Mesendoderm (in vitro differentiated cells): ENCODE data around the gene TRMT11.

ENCODE experiments used
- DNase-seq: peaks from one replicate; pipeline ENCODE4 v3.0.0; 2013
- H2AK5ac ChIP-seq: 2 replicates; pipeline ENCODE4 v1.6.1; 2013; ENCODE audit warnings: low read length, inconsistent platforms
- H2BK120ac ChIP-seq: 2 replicates; pipeline ENCODE4 v1.6.1; 2013; ENCODE audit warnings: low read depth, mild to moderate bottlenecking, low read length, moderate library complexity, mixed read lengths
- H2BK15ac ChIP-seq: replicated peaks from 2 replicates; pipeline ENCODE4 v1.6.1; 2013; ENCODE audit warnings: low read depth, mild to moderate bottlenecking, moderate library complexity
- H2BK5ac ChIP-seq: 2 replicates; pipeline ENCODE4 v1.6.1; 2013; ENCODE audit warnings: low read length, inconsistent platforms
- H3K18ac ChIP-seq: 2 replicates; pipeline ENCODE4 v1.6.1; 2013; ENCODE audit warnings: mild to moderate bottlenecking, low read length, mixed read lengths
- H3K23ac ChIP-seq: one replicate; pipeline ENCODE4 v1.6.1; 2013; ENCODE audit warnings: low read length
- H3K27ac ChIP-seq: 2 replicates; pipeline ENCODE4 v1.5.1; 2013; ENCODE audit warnings: low read depth, mild to moderate bottlenecking, inconsistent platforms, low read length, moderate library complexity
- H3K27me3 ChIP-seq: 2 replicates; pipeline ENCODE4 v1.6.1; 2013; ENCODE audit warnings: low read length, control low read depth, mild to moderate bottlenecking, inconsistent platforms; ENCODE audit not compliant: insufficient read depth, poor library complexity
- H3K36me3 ChIP-seq: 2 replicates; pipeline ENCODE4 v1.6.1; 2013; ENCODE audit warnings: low read length, inconsistent platforms; ENCODE audit not compliant: control insufficient read depth, insufficient read depth
- H3K4ac ChIP-seq: one replicate; pipeline ENCODE4 v1.6.1; 2013; ENCODE audit warnings: low read depth, mild to moderate bottlenecking, low read length, moderate library complexity
- H3K4me1 ChIP-seq: 2 replicates; pipeline ENCODE4 v1.6.1; 2013; ENCODE audit warnings: low read depth, low read length, inconsistent platforms; ENCODE audit not compliant: control insufficient read depth
- H3K4me2 ChIP-seq: 2 replicates; pipeline ENCODE4 v1.6.1; 2013; ENCODE audit warnings: low read length
- H3K4me3 ChIP-seq: 2 replicates; pipeline ENCODE4 v1.5.1; 2013; ENCODE audit warnings: mild to moderate bottlenecking, low read length
- H3K56ac ChIP-seq: one replicate; pipeline ENCODE4 v1.6.1; 2013; ENCODE audit warnings: low read length
- H3K79me1 ChIP-seq: 2 replicates; pipeline ENCODE4 v1.6.1; 2013; ENCODE audit warnings: low read length, inconsistent platforms
- H3K79me2 ChIP-seq: 2 replicates; pipeline ENCODE4 v1.6.1; 2013; ENCODE audit warnings: mild to moderate bottlenecking, low read length; ENCODE audit not compliant: control insufficient read depth, insufficient read depth
- H3K9ac ChIP-seq: 2 replicates; pipeline ENCODE4 v1.6.1; 2013; ENCODE audit warnings: low read length, inconsistent platforms
- H4K5ac ChIP-seq: one replicate; pipeline ENCODE4 v1.6.1; 2013; ENCODE audit warnings: low read length
- H4K8ac ChIP-seq: one replicate; pipeline ENCODE4 v1.6.1; 2013; ENCODE audit warnings: low read depth, mild to moderate bottlenecking, control low read depth, low read length, moderate library complexity
- WGBS: extraction: QIAGEN DNeasy Blood & Tissue Kit; methylation state at CpG from one replicate; pipeline ENCODE4 v1.1.7; 2013; ENCODE audit warnings: low lambda C conversion rate, missing lambda C conversion rate; ENCODE audit not compliant: insufficient coverage; ENCODE audit errors: extremely low coverage; 5-methylcytosine and 5-hydroxymethylcytosine counted together

The TRMT11 gene

DNA sequence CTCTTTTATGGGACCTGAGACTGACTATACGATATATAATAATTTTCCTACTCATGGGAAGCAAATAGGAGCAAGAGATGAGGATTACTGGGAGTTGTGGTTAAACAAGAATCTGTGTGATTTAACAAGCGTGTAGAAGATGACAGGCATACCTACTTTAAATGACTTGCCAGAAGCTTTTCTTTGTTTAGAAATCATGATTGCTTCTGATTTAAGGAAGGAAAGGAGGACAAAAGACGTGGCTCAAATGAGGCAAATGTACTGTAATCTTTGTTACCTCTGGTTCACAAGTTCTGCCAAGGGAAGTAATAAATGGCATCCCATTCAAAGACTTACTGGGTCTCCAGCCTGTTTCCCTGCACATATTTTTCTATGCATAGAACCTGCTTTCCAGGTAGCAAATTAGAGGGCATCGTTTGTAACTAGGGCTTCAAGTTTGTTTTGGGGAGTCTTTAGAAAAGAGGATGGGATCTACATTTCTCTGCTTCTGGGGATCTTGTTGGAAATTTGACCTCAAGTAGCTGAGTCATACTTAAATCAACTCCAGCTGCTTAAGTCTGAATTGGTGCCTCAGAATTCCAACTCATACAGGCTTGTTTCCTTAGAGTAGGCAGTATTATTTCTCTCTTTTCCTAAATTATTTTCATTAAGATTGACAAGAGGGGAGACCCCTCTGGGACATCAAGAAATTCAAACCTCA, 2.9 kb upstream of the TRMT11 start:
- Histone ChIP-seq H3K4ac (no peak overlapping the region), H2BK15ac (no peak overlapping the region), H3K9ac (no peak overlapping the region), H3K4me2 (no peak overlapping the region), H2BK120ac (no peak overlapping the region), H3K56ac (no peak overlapping the region), H3K23ac (no peak overlapping the region), H2BK5ac (no peak overlapping the region), H3K27ac (no peak overlapping the region), H3K36me3 (no peaks in the 10 kb centered on the region), H4K8ac (no peak overlapping the region), H3K4me1 (peaks cover 10% of the 10 kb centered on the region), H3K79me1 (peaks cover 15% of the 10 kb centered on the region), H3K4me3 (no peak overlapping the region), H3K18ac (no peak overlapping the region), H2AK5ac (no peak overlapping the region), H4K5ac (no peak overlapping the region), H3K79me2 (peaks cover 20% of the 10 kb centered on the region), H3K27me3 (no peaks in the 10 kb centered on the region)
- DNase-seq = no peak
- WGBS = no CpG with 5 or more reads among the region's 4 CpGs

DNA sequence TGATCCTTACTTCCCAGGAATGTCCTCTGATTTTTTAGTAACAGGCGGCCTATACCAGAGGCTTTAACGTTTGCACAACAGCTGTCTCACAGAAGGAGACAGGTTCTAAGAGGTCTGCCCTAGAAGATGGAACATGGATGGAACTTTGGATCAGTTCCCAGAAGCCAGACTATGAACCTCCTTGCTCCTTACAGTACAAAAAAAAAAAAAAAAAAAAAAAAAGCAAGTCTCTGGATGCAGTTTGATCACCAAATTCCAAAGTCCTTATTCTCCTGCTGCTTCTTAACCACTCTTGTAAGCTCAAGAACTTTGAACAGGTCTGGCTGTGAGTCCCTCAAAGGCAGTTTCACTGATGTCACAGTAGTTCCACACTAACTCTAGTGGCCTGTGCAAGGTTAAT, 2.0 kb upstream of the TRMT11 start:
- H3K27ac ChIP-seq = no peak overlapping the region
- no peak overlapping the region for H4K5ac ChIP-seq
- H2BK5ac ChIP-seq = no peak overlapping the region
- no peaks in the 10 kb centered on the region for H3K36me3 ChIP-seq
- peaks cover 13% of the 10 kb centered on the region for H3K4me1 ChIP-seq
- no peak overlapping the region for H3K56ac ChIP-seq
- no peak overlapping the region for H4K8ac ChIP-seq
- no peak overlapping the region for H3K4ac ChIP-seq
- H3K18ac ChIP-seq = no peak overlapping the region
- H3K4me2 ChIP-seq = no peak overlapping the region
- no peak overlapping the region for H3K23ac ChIP-seq
- no peak overlapping the region for H3K9ac ChIP-seq
- WGBS = no CpG with 5 or more reads among the region's 2 CpGs
- H2BK120ac ChIP-seq = no peak overlapping the region
- H3K79me2 ChIP-seq = peaks cover 28% of the 10 kb centered on the region
- H3K27me3 ChIP-seq = no peaks in the 10 kb centered on the region
- H2BK15ac ChIP-seq = no peak overlapping the region
- H2AK5ac ChIP-seq = no peak overlapping the region
- no peak overlapping the region for H3K4me3 ChIP-seq
- no peak for DNase-seq
- H3K79me1 ChIP-seq = peaks cover 16% of the 10 kb centered on the region

DNA sequence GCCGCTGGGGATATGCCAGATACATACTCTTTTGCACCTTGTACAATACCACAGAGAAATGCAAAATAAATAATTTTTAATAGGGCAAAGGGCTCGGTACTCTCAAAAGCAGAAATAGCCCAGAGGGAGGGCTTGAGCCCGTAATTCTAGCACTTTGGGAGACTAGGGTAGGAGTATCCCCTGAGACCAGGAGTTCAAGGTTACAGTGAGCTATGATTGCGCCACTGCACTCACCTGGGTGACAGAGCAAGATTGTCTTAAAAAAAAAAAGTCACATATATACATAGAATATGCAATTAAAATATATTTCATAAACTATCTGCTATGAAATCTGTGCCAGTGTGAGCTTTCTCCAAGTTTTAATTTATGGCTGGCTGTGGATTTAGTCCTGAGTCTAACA, 818 bp upstream of the TRMT11 start:
- no peak overlapping the region for H3K27ac ChIP-seq
- H2AK5ac ChIP-seq = no peak overlapping the region
- H3K79me1 ChIP-seq = peaks cover 16% of the 10 kb centered on the region

DNA sequence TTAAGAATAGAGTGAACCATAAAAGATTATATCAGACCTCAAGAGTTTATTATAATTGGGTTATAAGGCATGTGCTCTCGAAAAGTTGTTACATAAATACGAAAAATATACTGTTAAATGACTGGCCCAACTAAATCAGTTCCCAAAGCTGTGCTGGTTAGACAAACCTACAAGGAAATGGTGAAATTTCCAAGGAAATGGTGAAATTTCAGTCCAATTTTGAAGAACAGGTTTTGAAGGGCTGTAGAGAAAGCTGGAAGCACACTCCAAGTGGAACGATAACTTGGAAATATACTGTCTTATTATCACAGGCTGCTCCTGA, 400 bp upstream of the TRMT11 start:
- peaks cover 14% of the 10 kb centered on the region for H3K4me1 ChIP-seq
- H2BK5ac ChIP-seq = no peak overlapping the region
- peak overlapping the region; percentile 50 for H3K4me3 ChIP-seq
- peaks cover 16% of the 10 kb centered on the region for H3K79me1 ChIP-seq
- no peaks in the 10 kb centered on the region for H3K36me3 ChIP-seq
- H2AK5ac ChIP-seq = no peak overlapping the region
- H3K4ac ChIP-seq = no peak overlapping the region
- H3K4me2 ChIP-seq = peak overlapping the region; percentile 82
- no peak overlapping the region for H3K27ac ChIP-seq
- DNase-seq = no peak
- H2BK15ac ChIP-seq = no peak overlapping the region
- H3K9ac ChIP-seq = peak overlapping the region; percentile 96
- H2BK120ac ChIP-seq = no peak overlapping the region
- H3K23ac ChIP-seq = no peak overlapping the region
- H3K18ac ChIP-seq = no peak overlapping the region
- H4K8ac ChIP-seq = no peak overlapping the region
- H3K56ac ChIP-seq = peak overlapping the region; percentile 99
- H4K5ac ChIP-seq = no peak overlapping the region
- H3K27me3 ChIP-seq = no peaks in the 10 kb centered on the region
- WGBS = no CpG with 5 or more reads among the region's 3 CpGs
- peaks cover 37% of the 10 kb centered on the region for H3K79me2 ChIP-seq

More for the DNA sequence above, 818 bp upstream of the TRMT11 start:
- peaks cover 37% of the 10 kb centered on the region for H3K79me2 ChIP-seq
- no peak overlapping the region for H4K8ac ChIP-seq
- no peak for DNase-seq
- no peak overlapping the region for H2BK5ac ChIP-seq
- H3K4me2 ChIP-seq = no peak overlapping the region
- H3K4me3 ChIP-seq = no peak overlapping the region
- no peak overlapping the region for H3K18ac ChIP-seq
- no CpG with 5 or more reads among the region's 4 CpGs for WGBS
- H3K36me3 ChIP-seq = no peaks in the 10 kb centered on the region
- H3K27me3 ChIP-seq = no peaks in the 10 kb centered on the region
- H3K9ac ChIP-seq = peak overlapping the region; percentile 11
- no peak overlapping the region for H2BK120ac ChIP-seq
- peaks cover 14% of the 10 kb centered on the region for H3K4me1 ChIP-seq
- no peak overlapping the region for H3K23ac ChIP-seq
- no peak overlapping the region for H2BK15ac ChIP-seq
- no peak overlapping the region for H4K5ac ChIP-seq
- peak overlapping the region; percentile 87 for H3K4ac ChIP-seq
- peak overlapping the region; percentile 58 for H3K56ac ChIP-seq

DNA sequence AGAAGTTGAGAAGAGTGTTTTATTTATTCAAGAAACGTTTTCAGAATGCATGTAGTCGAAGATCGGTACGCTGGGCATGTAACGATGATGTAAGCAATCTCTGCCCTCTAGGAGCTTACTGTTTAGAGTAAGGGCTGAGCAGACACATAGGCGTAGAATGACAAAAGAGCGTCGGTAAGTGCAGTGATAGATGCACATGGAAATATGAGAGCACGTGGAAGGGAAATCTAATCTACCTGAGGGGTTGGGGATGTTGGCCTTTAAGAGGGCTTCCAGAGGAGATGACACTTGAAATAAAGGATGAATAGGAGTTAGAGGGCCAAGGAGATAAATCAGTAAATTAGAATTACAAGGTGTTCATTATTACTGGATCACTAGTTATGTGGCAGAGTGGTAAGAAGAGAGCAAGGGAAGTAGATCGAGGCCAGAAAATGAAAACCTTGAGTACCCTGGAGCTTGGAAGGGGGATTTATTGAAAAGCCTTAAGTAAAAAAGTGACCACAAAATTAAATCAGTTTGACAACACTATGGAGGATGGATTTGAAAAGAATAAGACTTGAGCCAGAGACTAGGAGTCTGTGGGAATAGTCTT, 782 bp downstream of the TRMT11 start:
- Histone ChIP-seq H3K27ac (no peak overlapping the region), H4K5ac (no peak overlapping the region), H3K79me2 (peaks cover 46% of the 10 kb centered on the region), H3K18ac (no peak overlapping the region), H3K4me3 (peak overlapping the region; percentile 94), H3K23ac (no peak overlapping the region), H3K4me1 (peaks cover 13% of the 10 kb centered on the region), H3K79me1 (peaks cover 16% of the 10 kb centered on the region), H2BK15ac (no peak overlapping the region), H3K9ac (peak overlapping the region; percentile 96), H3K4ac (no peak overlapping the region), H3K36me3 (no peaks in the 10 kb centered on the region), H2BK5ac (peak overlapping the region; percentile 19), H2BK120ac (no peak overlapping the region), H2AK5ac (no peak overlapping the region), H3K27me3 (no peaks in the 10 kb centered on the region), H3K56ac (peak overlapping the region; percentile 99), H4K8ac (no peak overlapping the region), H3K4me2 (peak overlapping the region; percentile 85)
- peak; percentile 57 for DNase-seq
- no CpG with 5 or more reads among the region's 10 CpGs for WGBS

DNA sequence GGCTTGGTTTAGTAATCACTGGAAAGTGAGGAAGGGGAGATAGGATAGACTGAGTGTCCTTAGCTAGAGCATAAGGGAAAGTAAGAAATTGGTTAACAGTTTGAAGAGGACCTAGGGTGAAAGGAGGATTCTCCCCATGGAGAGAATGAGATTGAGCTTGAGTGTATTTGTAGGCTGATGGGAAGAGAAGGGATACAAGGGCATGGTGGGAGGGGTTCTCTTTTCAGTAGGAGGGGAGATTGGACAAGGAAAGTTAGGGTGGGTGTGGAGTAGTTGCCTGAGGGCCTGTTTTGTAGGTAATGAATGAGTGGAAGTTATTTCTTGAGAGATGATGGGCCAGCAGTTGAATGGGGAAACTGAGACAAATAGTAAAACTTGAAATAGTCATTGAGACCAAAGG, 1.9 kb downstream of the TRMT11 start:
- no peak overlapping the region for H2BK15ac ChIP-seq
- no peak overlapping the region for H3K4me3 ChIP-seq
- H3K79me2 ChIP-seq = peaks cover 52% of the 10 kb centered on the region
- peak overlapping the region; percentile 23 for H2AK5ac ChIP-seq
- H2BK5ac ChIP-seq = no peak overlapping the region
- H2BK120ac ChIP-seq = no peak overlapping the region
- no peak overlapping the region for H3K4me2 ChIP-seq
- H3K27me3 ChIP-seq = no peaks in the 10 kb centered on the region
- H3K4me1 ChIP-seq = peaks cover 13% of the 10 kb centered on the region
- H4K5ac ChIP-seq = no peak overlapping the region
- H4K8ac ChIP-seq = no peak overlapping the region
- H3K79me1 ChIP-seq = peaks cover 16% of the 10 kb centered on the region
- no peaks in the 10 kb centered on the region for H3K36me3 ChIP-seq
- no peak overlapping the region for H3K4ac ChIP-seq
- H3K27ac ChIP-seq = no peak overlapping the region
- DNase-seq = no peak
- no peak overlapping the region for H3K56ac ChIP-seq
- no peak overlapping the region for H3K18ac ChIP-seq
- H3K9ac ChIP-seq = no peak overlapping the region
- H3K23ac ChIP-seq = peak overlapping the region; percentile 6
